ENCODE measurements around the gene PXMP2.

The PXMP2 gene

DNA sequence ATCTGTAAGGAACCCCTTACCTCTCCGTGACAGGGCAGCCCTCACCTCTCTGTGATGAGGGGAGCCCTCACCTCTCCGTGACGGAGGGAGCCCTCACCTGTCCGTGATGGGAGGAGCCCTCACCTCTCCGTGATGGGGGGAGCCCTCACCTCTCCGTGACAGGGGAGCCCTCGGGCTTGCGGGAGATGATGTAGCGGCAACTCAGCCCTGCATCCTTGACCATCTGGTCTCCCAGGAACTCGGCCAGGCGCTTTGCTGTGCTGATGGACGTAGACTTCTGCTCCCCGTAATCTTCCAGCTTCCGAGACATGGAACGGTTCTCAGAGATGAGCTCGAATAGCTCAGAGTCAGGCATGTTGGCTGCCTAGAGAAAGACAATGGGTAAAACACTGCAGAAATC, 28.2 kb upstream of the PXMP2 start:
- H3K4me3 ChIP-seq (ENCODE audit: low read depth, low read length): no peak overlapping the region

DNA sequence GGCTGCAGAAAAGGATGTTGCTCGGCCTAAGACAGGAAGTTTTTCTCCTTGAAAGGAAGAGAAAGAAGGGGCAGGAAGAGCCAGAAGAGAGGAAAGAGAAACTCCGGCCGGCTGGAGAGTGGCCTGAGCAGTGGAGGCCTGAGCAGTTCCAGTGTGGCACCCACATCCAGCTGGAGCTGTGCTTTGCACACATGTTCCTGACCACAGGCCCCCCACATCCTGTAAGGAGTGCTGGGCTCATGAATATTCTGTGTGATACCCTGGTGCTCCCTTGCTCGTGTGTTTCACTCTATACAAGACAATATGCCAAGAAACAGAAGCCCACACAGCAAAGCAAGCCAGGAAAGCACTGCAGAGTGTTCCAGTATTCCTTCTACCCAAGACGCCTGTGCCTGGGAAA, 27.3 kb upstream of the PXMP2 start:
- no peak overlapping the region for H3K4me3 ChIP-seq (ENCODE audit: low read depth, low read length)

DNA sequence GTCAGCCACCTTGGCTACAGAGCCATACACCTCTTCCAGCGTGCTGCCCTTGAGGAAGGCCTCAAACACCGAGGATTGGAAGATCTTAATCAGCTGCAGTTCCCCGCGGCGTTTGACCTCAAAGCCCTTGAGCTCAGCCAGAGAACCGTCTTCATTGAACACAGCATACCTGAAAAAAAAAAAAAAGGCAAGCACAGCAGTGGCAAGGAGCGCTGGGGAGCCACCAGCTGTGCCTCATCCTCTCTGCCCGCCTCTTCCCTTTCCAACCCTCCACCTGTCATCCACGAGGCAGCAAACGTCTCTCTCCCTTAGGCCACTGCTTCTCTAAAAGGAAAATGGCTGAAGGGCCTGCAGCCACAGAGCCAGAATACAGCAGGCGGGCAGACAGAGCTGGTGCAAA, 26.4 kb upstream of the PXMP2 start:
- H3K4me3 ChIP-seq (ENCODE audit: low read depth, low read length): no peak overlapping the region

DNA sequence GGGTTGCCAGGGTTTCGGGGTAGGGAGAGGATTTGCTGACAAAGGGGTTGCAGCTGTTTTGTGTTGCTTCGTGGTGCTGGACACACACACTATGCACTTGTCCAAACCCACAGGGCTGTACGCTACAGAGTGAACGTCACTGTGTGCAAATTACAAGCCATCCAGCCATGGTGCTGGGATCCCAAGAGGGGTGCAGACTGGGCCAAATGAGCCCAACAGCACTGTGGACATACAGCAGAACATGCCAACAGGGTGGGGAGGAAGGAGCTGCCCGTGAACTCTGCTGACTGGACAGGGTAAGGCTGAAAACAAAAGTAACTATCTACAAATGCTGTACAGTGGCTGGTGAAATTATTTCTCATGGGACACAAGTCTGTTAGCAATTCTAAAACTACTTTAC, 25.4 kb upstream of the PXMP2 start:
- H3K4me3 ChIP-seq (ENCODE audit: low read depth, low read length): no peak overlapping the region

DNA sequence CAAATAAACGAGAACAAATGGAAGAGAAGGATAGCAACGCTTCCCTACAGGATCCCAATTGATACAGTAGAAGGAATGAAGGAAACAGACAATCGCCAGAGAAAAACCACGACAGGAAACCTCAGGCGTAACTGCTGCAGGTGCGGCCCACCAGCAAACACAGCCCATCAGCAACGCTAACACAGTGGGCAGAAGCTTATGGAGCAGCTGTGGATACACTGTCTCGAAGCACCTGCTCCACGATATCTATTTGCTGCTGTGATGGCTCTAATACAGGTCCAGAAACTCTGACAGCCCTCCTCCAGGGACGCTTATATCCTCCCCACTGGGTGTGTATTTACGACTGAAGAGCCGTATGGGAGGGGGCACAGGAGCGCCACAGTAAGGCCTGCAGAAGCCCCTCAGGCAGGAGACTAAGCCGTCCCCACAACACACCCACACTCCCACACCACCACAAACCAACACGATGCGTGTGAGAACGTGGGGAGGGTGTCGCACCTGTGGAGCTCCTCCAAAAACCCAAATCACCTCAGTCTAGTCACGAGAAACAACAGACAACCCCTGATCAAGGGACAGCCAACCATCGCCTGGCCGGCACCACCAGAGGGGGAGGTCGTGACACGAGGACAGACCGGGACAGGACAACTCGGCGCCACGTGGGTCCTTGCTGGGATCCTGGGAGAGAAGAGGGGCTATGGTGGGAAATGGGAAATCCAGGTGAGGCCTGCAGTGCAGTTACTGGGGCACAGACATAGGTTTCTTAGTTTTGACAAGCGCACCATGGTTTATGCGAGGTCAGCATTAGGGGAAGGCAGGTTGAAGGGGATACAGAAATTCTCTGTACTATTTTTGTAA, 24.3 kb upstream of the PXMP2 start:
- no peak overlapping the region for H3K4me3 ChIP-seq (ENCODE audit: low read depth, low read length)

DNA sequence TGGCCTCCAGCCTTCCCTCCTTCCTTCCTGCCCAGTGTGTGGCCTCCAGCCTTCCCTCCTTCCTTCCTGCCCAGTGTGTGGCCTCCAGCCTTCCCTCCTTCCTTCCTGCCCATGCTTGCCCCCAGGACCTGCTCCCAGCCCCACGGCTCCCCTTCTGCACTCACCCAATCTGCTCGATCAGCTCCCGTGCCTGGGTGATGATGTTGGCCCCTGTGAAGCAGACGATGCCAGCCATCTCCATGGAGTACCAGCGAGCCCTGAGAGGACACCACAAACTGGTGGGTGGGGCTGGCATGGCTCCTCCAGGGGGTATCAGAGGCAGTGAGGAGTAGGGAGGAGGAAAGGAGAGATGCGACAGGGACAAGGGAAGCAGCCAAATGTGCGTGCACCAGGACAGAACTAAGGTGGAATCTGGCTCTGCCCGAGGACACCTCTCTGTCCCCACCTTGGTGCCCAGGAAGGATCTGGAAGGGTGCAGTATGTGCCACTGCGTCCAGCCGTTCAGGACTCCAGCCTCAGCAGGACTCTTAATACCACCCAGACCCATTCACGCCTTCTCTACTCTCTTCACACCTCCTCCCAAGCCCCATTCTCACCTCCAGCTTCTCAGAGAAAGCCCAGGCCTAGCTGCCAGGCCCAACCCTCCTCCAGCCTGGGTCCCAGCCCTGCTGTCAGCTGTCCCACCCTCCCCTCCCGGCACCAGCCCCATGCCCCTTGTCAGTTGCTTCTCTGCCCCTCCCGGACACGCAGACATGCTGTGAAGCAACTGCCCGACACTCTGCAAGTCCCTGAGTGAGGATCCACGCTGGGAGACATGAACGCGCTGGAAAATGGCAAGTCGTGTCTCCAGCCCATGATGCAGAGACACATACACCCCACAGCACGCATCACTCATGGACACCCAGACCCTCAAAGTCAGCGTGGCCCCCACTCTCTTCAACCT, 22.9 kb upstream of the PXMP2 start:
- H3K4me3 ChIP-seq (ENCODE audit: low read depth, low read length): no peak overlapping the region

DNA sequence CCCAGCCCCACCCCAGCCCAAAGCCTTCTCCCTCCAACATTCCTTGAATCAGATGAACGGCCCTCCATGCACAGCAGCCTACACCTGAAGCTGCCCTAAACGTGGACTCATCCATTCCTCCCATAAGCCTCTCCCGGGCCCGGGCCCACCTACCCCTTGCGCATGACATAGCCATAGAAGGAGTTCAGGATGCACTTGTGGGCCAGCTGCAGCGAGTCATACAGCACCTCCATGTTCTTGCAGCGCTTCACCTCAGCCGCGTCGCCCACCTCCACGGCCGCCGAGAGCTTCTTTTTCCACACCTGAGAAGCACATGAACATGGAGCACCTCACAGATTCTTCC, 22.3 kb upstream of the PXMP2 start:
- H3K4me3 ChIP-seq (ENCODE audit: low read depth, low read length): no peak overlapping the region

DNA sequence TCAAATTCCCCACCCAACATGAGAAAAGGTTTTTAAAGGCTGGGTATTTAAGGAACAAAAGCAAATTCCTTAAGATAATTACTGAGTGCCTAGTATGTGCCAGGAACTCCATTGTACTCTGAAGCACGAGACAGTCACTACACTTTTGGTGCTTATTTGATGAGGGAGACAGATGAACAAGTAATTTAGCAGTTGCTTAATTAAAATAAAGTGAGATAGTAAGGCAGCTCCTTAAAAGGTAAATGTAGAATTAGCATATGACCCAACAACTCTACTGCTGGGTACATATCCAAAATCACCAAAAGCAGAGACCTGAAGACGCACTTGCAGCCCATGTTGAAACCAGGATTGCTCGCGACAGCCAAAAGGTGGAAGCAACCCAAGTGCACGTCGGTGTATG, 21.6 kb upstream of the PXMP2 start:
- no peak overlapping the region for H3K4me3 ChIP-seq (ENCODE audit: low read depth, low read length)

DNA sequence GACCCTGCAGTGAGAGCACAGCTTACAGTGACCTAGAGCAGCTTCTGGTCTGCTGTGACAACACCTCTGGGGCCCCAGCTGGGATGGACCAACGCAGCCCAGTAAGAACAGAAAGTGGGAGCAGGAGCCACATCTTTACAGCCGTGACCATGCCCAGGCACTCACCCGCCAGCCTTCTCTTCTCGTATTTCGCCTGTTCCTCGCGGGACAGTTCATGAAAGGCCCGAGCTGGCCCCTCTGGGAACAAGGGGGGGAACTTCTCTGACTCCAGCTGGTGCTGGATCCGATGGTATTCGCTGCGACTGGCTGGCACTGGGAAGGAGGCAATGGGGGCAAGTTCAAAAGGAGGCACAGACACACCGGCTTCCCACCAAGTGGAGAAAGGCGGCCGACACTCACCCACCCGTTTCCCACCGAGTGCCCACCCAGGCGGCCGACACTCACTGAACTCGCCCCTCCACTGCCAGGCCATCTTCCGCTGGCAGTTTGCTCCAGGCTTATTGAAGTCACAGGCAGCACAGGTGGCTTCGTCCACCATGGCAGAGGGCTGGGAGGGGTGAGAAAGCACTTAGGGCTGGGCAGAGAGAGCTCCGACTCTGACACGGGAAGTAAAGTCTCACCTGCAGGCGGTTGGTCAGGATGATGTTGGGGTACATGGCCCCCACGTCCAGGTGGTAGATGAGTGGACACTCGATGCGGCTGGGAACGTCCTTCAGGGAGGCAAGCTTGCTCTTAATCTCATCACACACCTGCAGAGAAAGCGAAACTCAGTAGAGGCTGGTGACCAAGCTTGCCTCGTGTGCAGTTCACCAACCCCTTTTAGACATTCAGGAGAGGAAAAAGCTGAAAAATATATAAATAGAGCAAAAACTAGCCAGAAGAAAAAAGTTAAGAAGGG, 18.9 kb upstream of the PXMP2 start:
- H3K4me3 ChIP-seq (ENCODE audit: low read depth, low read length): no peak overlapping the region

DNA sequence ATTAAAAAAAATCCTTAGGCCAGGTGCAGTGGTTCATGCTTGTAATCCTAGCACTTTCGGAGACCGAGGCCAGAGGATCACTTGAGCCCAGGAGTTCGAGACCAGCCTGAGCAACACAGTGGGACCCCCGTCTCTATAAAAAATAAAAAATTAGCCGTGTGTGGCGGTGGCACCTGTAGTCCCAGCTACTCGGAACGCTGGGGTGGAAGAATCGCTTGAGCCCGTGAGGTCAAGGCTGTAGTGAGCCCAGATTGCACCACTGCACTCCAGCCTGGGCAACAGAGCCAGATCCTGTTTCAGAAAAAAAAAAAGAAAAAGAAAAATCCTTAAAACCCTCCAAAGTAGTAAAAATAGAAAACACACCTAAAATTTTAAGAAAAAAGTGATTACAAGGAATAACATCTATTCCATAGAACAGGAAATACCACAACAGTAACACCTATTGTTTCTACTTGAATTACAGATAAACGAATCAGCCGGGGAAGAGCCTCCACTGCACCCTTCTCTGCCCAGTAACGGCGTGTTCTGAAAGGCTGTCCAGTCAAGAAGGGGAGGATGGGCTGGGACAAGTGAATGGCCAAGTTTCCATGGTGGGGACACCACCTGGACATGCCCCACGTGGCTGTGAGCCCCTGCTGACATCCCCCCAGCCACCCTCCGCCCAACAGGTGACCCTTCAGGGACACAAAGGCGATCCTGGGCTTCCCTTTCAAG, 18.1 kb upstream of the PXMP2 start:
- H3K4me3 ChIP-seq (ENCODE audit: low read depth, low read length): no peak overlapping the region

DNA sequence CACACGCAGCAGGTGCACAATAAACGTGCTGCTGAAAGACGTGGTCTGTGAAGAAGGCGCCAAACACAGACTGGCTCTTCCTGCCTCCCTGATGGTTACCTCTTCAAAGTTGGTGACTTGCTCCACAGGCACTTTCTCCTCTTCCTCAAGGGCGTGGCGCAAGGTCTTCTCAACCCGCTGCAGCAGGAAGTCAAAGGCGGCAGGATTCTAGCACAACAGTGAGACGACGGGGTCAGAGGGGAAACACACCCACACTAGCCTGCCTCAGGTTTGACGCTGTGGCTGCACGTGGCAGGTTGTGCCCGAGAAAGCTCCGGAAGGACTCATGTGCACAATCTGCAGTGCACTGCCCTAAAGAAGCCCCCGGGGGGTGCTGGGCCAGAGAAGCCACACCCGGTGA, 15.3 kb upstream of the PXMP2 start:
- H3K4me3 ChIP-seq (ENCODE audit: low read depth, low read length): no peak overlapping the region

DNA sequence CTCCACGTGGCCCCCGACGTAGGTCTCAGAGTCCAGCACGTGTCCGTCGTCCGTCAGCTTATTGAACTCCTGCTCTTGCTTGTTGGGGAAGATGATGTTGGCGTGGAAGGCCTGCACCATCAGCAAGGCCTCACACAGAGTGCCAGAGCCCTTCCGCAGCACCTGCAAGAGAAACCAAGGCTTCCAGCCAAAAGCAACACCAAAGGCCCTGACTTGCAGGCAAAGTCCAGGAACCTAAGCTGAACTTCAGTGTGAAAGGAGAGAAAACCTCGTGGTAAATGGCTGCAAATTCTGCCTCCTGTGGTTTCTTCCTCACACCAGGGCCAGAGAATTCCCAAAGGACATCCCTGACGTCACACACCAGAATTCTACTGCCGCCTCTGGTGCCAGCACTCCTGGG, 14.7 kb upstream of the PXMP2 start:
- no peak overlapping the region for H3K4me3 ChIP-seq (ENCODE audit: low read depth, low read length)

DNA sequence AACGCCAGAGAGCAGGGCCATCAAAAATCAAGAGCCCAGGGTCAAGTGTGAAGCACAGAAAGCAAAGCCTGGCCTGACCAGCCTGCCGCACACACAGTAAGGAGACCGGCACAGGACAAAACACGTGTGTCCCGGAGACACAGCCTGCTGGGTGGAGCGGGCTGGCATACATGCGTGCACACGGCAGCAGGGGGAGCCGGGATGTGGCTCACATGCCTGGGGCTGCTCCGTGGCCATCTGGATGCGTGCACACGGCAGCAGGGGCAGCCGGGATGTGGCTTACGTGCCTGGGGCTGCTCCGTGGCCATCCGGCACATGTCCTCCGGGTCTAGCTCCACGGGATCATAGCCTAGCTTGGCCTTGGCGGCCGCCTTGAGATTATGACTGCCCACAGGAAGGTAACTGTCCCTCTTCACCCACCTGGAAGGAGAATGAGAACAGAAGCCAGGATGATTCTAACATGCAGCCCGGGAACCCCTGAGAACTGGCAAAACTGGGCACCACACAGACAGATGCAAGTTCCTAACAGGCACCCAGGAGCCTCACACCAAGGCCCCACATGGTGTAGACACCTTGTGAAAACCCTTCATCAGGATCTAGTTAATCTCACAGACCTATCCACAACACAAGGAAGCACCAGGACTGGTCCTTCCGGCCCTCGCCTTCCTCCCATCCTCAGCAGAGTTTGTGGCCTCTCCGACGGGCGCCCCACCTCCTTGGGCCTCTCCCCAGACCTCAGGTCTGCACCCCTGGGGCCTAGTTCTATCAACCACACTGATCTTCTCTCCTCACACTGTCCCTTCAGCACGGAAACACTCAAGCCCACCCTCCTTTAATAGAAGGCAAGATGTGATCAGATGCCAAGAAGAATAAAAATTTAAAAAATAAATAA, 13.9 kb upstream of the PXMP2 start:
- no peak overlapping the region for H3K4me3 ChIP-seq (ENCODE audit: low read depth, low read length)

DNA sequence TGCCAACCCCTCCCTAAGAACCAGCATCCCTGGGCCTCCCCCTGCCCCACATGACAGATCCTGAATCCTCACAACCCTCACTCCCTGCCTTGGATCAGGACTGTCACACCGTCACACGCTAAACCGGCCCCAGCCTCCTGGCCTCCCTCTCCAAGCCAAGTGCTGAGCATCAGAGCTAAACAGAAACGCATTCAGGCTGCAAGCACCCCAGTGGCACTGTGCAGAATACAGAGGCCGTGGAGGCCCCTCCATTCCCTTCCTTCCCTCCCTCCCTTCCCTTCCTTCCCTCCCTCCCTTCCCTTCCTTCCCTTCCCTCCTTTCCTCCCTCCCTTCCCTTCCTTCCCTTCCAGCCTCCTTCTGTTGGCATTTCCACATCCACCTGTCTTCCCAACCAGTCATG, 12.8 kb upstream of the PXMP2 start:
- no peak overlapping the region for H3K4me3 ChIP-seq (ENCODE audit: low read depth, low read length)

DNA sequence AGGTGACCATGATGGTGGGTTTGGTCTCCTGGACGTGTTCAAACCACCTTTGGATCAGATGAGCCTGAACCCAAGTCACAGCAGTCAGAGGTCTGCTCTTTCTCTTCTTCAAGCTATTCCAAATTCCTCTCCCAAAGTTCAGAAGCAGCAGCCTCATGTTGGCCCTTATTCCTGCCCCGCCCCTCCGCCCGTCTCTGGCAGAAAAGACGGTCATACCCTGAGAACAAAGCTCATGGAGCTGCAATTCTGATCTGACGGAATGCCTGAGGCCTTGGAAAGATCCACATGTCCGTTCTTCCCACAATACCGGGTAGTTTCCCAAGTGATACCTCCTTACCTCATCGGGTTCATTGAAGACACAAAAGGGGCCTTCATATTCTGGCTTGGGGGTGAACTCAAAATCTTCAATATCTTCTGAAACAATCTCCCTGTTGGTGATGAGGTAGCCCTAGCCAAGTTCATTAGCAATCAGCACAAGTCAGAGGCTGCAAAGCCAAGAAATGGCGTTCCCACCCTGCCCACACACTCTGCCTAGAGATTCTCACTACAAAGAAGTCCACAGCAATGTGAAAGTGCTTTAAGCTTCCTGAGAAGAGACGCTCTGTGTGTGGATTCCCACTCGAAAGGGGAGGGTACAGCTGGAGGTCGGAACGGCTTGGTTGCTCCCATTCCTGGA, 11.5 kb upstream of the PXMP2 start:
- H3K4me3 ChIP-seq (ENCODE audit: low read depth, low read length): no peak overlapping the region

DNA sequence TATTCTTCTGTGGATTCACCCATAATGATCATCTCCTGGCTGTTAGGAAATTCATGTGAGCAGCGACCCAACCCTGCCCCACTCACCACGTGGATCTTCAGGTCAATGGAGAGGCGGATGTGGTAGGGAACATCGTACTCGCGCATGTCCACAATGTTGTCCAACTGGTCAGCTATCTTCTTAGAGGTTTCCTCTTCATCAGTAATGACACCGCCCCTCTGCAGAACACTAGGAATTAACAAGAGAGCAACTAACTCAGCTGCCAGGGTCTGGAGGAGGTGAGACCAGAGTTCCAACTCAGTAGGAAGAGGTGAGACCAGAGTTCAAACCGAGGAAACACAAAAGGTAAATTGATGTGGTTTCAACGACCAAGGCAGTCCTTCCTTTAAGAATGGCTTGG, 9.9 kb upstream of the PXMP2 start:
- H3K4me3 ChIP-seq (ENCODE audit: low read depth, low read length): no peak overlapping the region

DNA sequence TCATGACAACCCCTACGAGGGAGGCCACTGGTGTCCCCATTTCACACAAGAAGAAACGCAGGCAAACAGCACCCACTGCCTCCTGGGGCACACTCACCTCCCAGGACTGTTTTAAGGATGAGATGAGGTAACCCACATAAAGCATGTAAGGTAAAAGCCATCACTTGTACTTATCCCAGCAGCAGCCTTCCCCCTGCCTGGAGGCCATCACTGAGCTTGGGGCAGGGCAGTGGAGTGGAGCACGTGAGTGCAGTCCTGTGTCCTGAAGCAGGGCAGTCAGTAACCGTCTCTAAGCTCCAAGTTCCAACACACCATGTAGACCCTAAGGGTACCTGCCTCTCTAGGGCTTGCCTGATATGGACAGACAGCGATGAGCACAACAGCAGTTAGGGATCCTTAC, 2.0 kb upstream of the PXMP2 start:
- H3K4me3 ChIP-seq (ENCODE audit: low read depth, low read length): no peak overlapping the region

DNA sequence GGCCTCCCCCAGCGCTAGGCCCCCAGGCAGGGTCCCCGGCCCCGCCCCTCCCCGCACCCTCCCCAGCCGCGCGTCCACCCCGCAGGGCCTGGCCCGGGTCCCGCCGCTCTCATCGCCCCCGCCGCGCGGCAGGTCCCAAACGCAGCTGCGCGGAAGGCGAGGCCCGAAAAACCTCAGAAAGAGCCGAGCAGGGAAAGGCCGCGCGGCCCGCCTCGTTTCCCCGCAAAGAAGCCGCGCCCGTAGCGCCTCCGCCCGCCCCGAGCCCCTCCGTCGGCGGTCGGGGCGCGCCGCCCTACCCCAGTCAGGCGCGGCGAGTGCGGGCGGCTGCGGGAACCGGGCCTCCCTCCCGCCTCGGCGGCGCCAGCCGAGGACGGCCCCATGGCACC, 569 bp upstream of the PXMP2 start:
- H3K4me3 ChIP-seq (ENCODE audit: low read depth, low read length): peak overlapping the region; percentile 66

DNA sequence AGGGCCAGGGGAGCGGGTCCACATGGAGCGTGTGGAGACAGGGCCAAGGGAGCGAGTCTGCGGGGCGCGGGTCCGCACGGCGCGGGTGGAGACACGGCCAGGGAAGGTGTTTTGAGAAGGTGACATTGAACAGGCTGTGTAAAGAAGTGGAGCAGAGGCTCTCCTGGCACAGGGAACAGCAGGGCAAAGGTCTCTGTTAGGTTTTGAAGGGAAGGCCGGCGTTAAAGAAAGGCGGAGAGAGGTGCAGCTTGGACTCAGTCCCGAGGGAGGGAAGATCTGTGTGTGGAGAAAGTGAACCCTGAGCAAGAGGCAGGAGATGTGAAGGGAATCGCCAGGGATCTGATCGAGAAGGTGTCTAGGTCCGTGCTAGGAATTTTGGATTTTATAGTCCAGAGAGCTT, 1.8 kb downstream of the PXMP2 start:
- H3K4me3 ChIP-seq (ENCODE audit: low read depth, low read length): peak overlapping the region; percentile 8

Data from iPS-11a (cell line).